Measurements from ENCODE around the gene UBE2N.

UBE2N gene

GRCh38 chr12:93377252-93378195, 64.2 kb downstream of the UBE2N start, which contains the start of gene NUDT4:
NUDT4 (plus strand) TSS chr12:93377925; CDS start chr12:93378323, 398 bp downstream.
- peak within 1 kb of the TSS; percentile 70 to 95 for H3K4me3 ChIP-seq (ENCODE audit: low read depth in 1 of 2, low read length in 2 of 2)
- H3K4me1 ChIP-seq (ENCODE audit: control insufficient read depth in 1 of 2, insufficient read depth in 2 of 2, low read length in 2 of 2): peaks cover 0 to 16% of the 10 kb centered on the region in 2 donors
- H3K9me3 ChIP-seq (ENCODE audit: control insufficient read depth in 1 of 2, low read length in 2 of 2): no peaks in the 10 kb centered on the region
- H3K27me3 ChIP-seq (ENCODE audit: low read depth, low read length): no peaks in the 10 kb centered on the region
- H3K27ac ChIP-seq (ENCODE audit: low read length): peak within 1 kb of the TSS; percentile 98
- H3K36me3 ChIP-seq (ENCODE audit: control insufficient read depth in 1 of 2, insufficient read depth in 2 of 2, low read length in 2 of 2): no peaks in the 10 kb centered on the region

- Histone ChIP-seq H3K27ac (ENCODE audit: low read length) (peak overlapping the region; percentile 76), H3K27me3 (ENCODE audit: low read depth, low read length) (no peaks in the 10 kb centered on the region), H3K36me3 (ENCODE audit: control insufficient read depth in 1 of 2, insufficient read depth in 2 of 2, low read length in 2 of 2) (no peaks in the 10 kb centered on the region), H3K4me3 (ENCODE audit: low read depth in 1 of 2, low read length in 2 of 2) (peak overlapping the region; percentile 70 to 80), H3K4me1 (ENCODE audit: control insufficient read depth in 1 of 2, insufficient read depth in 2 of 2, low read length in 2 of 2) (peaks cover 0 to 10% of the 10 kb centered on the region in 2 donors), H3K9me3 (ENCODE audit: control insufficient read depth in 1 of 2, low read length in 2 of 2) (no peaks in the 10 kb centered on the region)
Measured at GRCh38 chr12:93376436-93377251, 65.1 kb downstream of the UBE2N start.

GRCh38 chr12:93375906-93376305, 65.8 kb downstream of the UBE2N start:
- H3K9me3 ChIP-seq (ENCODE audit: control insufficient read depth in 1 of 2, low read length in 2 of 2): no peaks in the 10 kb centered on the region
- peaks cover 0 to 3% of the 10 kb centered on the region in 2 donors for H3K4me1 ChIP-seq (ENCODE audit: control insufficient read depth in 1 of 2, insufficient read depth in 2 of 2, low read length in 2 of 2)
- H3K4me3 ChIP-seq (ENCODE audit: low read depth in 1 of 2, low read length in 2 of 2): peak overlapping the region in 1 of 2 donors; percentile 80
- no peaks in the 10 kb centered on the region for H3K36me3 ChIP-seq (ENCODE audit: control insufficient read depth in 1 of 2, insufficient read depth in 2 of 2, low read length in 2 of 2)
- peak overlapping the region; percentile 76 for H3K27ac ChIP-seq (ENCODE audit: low read length)
- no peaks in the 10 kb centered on the region for H3K27me3 ChIP-seq (ENCODE audit: low read depth, low read length)

GRCh38 chr12:93373961-93374656, 67.6 kb downstream of the UBE2N start:
- no peaks in the 10 kb centered on the region for H3K9me3 ChIP-seq (ENCODE audit: control insufficient read depth in 1 of 2, low read length in 2 of 2)
- H3K4me1 ChIP-seq (ENCODE audit: control insufficient read depth in 1 of 2, insufficient read depth in 2 of 2, low read length in 2 of 2): no peaks in the 10 kb centered on the region
- H3K36me3 ChIP-seq (ENCODE audit: control insufficient read depth in 1 of 2, insufficient read depth in 2 of 2, low read length in 2 of 2): no peaks in the 10 kb centered on the region
- no peak overlapping the region for H3K4me3 ChIP-seq (ENCODE audit: low read depth in 1 of 2, low read length in 2 of 2)
- no peaks in the 10 kb centered on the region for H3K27me3 ChIP-seq (ENCODE audit: low read depth, low read length)
- H3K27ac ChIP-seq (ENCODE audit: low read length): no peak overlapping the region

- no peaks in the 10 kb centered on the region for H3K9me3 ChIP-seq (ENCODE audit: control insufficient read depth in 1 of 2, low read length in 2 of 2)
- H3K36me3 ChIP-seq (ENCODE audit: control insufficient read depth in 1 of 2, insufficient read depth in 2 of 2, low read length in 2 of 2): no peaks in the 10 kb centered on the region
- no peaks in the 10 kb centered on the region for H3K27me3 ChIP-seq (ENCODE audit: low read depth, low read length)
- H3K4me1 ChIP-seq (ENCODE audit: control insufficient read depth in 1 of 2, insufficient read depth in 2 of 2, low read length in 2 of 2): no peaks in the 10 kb centered on the region
- H3K27ac ChIP-seq (ENCODE audit: low read length): no peak overlapping the region
- no peak overlapping the region for H3K4me3 ChIP-seq (ENCODE audit: low read depth in 1 of 2, low read length in 2 of 2)
Measured at GRCh38 chr12:93370947-93371346, 70.8 kb downstream of the UBE2N start.

- H3K27me3 ChIP-seq (ENCODE audit: low read depth, low read length): no peaks in the 10 kb centered on the region
Measured at GRCh38 chr12:93369505-93369904, 72.2 kb downstream of the UBE2N start.

GRCh38 chr12:93368766-93369165, 73.0 kb downstream of the UBE2N start:
- Histone ChIP-seq H3K36me3 (ENCODE audit: control insufficient read depth in 1 of 2, insufficient read depth in 2 of 2, low read length in 2 of 2) (no peaks in the 10 kb centered on the region), H3K4me1 (ENCODE audit: control insufficient read depth in 1 of 2, insufficient read depth in 2 of 2, low read length in 2 of 2) (no peaks in the 10 kb centered on the region), H3K27me3 (ENCODE audit: low read depth, low read length) (no peaks in the 10 kb centered on the region), H3K27ac (ENCODE audit: low read length) (no peak overlapping the region), H3K4me3 (ENCODE audit: low read depth in 1 of 2, low read length in 2 of 2) (no peak overlapping the region), H3K9me3 (ENCODE audit: control insufficient read depth in 1 of 2, low read length in 2 of 2) (no peaks in the 10 kb centered on the region)

More at GRCh38 chr12:93369505-93369904, 72.2 kb downstream of the UBE2N start:
- no peaks in the 10 kb centered on the region for H3K36me3 ChIP-seq (ENCODE audit: control insufficient read depth in 1 of 2, insufficient read depth in 2 of 2, low read length in 2 of 2)
- H3K27ac ChIP-seq (ENCODE audit: low read length): no peak overlapping the region
- H3K9me3 ChIP-seq (ENCODE audit: control insufficient read depth in 1 of 2, low read length in 2 of 2): no peaks in the 10 kb centered on the region
- H3K4me3 ChIP-seq (ENCODE audit: low read depth in 1 of 2, low read length in 2 of 2): no peak overlapping the region
- no peaks in the 10 kb centered on the region for H3K4me1 ChIP-seq (ENCODE audit: control insufficient read depth in 1 of 2, insufficient read depth in 2 of 2, low read length in 2 of 2)

GRCh38 chr12:93366422-93366821, 75.3 kb downstream of the UBE2N start:
- H3K27me3 ChIP-seq (ENCODE audit: low read depth, low read length): no peaks in the 10 kb centered on the region
- no peaks in the 10 kb centered on the region for H3K9me3 ChIP-seq (ENCODE audit: control insufficient read depth in 1 of 2, low read length in 2 of 2)
- no peaks in the 10 kb centered on the region for H3K36me3 ChIP-seq (ENCODE audit: control insufficient read depth in 1 of 2, insufficient read depth in 2 of 2, low read length in 2 of 2)
- H3K4me3 ChIP-seq (ENCODE audit: low read depth in 1 of 2, low read length in 2 of 2): no peak overlapping the region
- H3K27ac ChIP-seq (ENCODE audit: low read length): no peak overlapping the region
- no peaks in the 10 kb centered on the region for H3K4me1 ChIP-seq (ENCODE audit: control insufficient read depth in 1 of 2, insufficient read depth in 2 of 2, low read length in 2 of 2)

GRCh38 chr12:93365616-93366405, 75.9 kb downstream of the UBE2N start:
- Histone ChIP-seq H3K36me3 (ENCODE audit: control insufficient read depth in 1 of 2, insufficient read depth in 2 of 2, low read length in 2 of 2) (no peaks in the 10 kb centered on the region), H3K4me3 (ENCODE audit: low read depth in 1 of 2, low read length in 2 of 2) (no peak overlapping the region), H3K9me3 (ENCODE audit: control insufficient read depth in 1 of 2, low read length in 2 of 2) (no peaks in the 10 kb centered on the region), H3K27me3 (ENCODE audit: low read depth, low read length) (no peaks in the 10 kb centered on the region), H3K27ac (ENCODE audit: low read length) (no peak overlapping the region), H3K4me1 (ENCODE audit: control insufficient read depth in 1 of 2, insufficient read depth in 2 of 2, low read length in 2 of 2) (no peaks in the 10 kb centered on the region)

- Histone ChIP-seq H3K36me3 (ENCODE audit: control insufficient read depth in 1 of 2, insufficient read depth in 2 of 2, low read length in 2 of 2) (no peaks in the 10 kb centered on the region), H3K27ac (ENCODE audit: low read length) (no peak overlapping the region), H3K27me3 (ENCODE audit: low read depth, low read length) (no peaks in the 10 kb centered on the region), H3K4me3 (ENCODE audit: low read depth in 1 of 2, low read length in 2 of 2) (no peak overlapping the region), H3K9me3 (ENCODE audit: control insufficient read depth in 1 of 2, low read length in 2 of 2) (no peaks in the 10 kb centered on the region), H3K4me1 (ENCODE audit: control insufficient read depth in 1 of 2, insufficient read depth in 2 of 2, low read length in 2 of 2) (no peaks in the 10 kb centered on the region)
Measured at GRCh38 chr12:93363841-93364297, 77.9 kb downstream of the UBE2N start.
